HCT116 (cell line): ENCODE results near the gene TLE6. TPM values are rescaled to one million over a fixed set of nuclear protein-coding genes. Genes with fewer than 3 reads are reported as not detected.

Source experiments
- ATAC-seq: fragments of 200-7000 bp; cut with Tn5 transposase; 2 replicates; pipeline ENCODE4 v1.9.1; 2020; ENCODE audit warnings: mild to moderate bottlenecking, moderate library complexity
- BruUV-seq: library from RNA; stranded (reverse); fragments of 400-500 nt; replicated peaks from 2 replicates; lab custom pipeline; 2021; lab: Mats Ljungman, UMichigan
- CTCF ChIA-PET: fragments of 300-600 bp; sonication (Branson Sonifier 250); formaldehyde crosslinking; loops from one replicate; lab custom pipeline; 2021; ENCODE audit warnings: antibody characterized with exemption; lab: Charles Lee
- POLR2A ChIA-PET: fragments of 300-600, 350-600 bp; sonication (Branson Sonifier 250); formaldehyde crosslinking; loops from one replicate; lab custom pipeline; 2021; ENCODE audit warnings: antibody characterized with exemption; lab: Charles Lee
- RAD21 ChIA-PET, 2 experiments: fragments of 300-600 bp; sonication (Branson Sonifier 250); formaldehyde crosslinking; loops; one replicate each; lab custom pipeline; 2023; ENCODE audit warnings: low total read pairs in 2 of 2; ENCODE audit not compliant: uncharacterized antibody in 2 of 2, unreplicated experiment in 2 of 2, low non-redundant PET in 1 of 2; lab: Charles Lee
- DNase-seq: peaks from one replicate; pipeline ENCODE4 v3.0.0-alpha.2; 2010; ENCODE audit warnings: low read depth, low spot score
- H2AFZ ChIP-seq: fragments of 200-600 bp; shearing (Covaris generic), sonication (generic); 2 replicates; pipeline ENCODE4 v1.6.1; 2017; ENCODE audit warnings: low read depth, mixed run types, mixed read lengths, antibody characterized with exemption, low read length; ENCODE audit not compliant: poor library complexity, severe bottlenecking
- H3K27ac ChIP-seq: 2 replicates; pipeline ENCODE4 v1.5.1; 2012; ENCODE audit warnings: low read depth, low read length
- H3K27me3 ChIP-seq: fragments of 200-600 bp; sonication (generic); 2 replicates; pipeline ENCODE4 v1.6.1; 2016; ENCODE audit warnings: mixed run types, low read length, mixed read lengths; ENCODE audit not compliant: insufficient read depth
- H3K36me3 ChIP-seq, 2 experiments: fragments of 200-500 bp in 1 of 2; fragments of 200-600 bp in 1 of 2; sonication (Bioruptor generic) in 1 of 2; sonication (generic) in 1 of 2; 2 replicates each; pipeline versions ENCODE4 v1.5.1 to v1.6.1; 2014 to 2016; ENCODE audit warnings: low read length in 2 of 2, inconsistent platforms in 1 of 2, mixed read lengths in 1 of 2, mixed run types in 1 of 2; ENCODE audit not compliant: insufficient read depth in 2 of 2, control insufficient read depth in 1 of 2
- H3K4me1 ChIP-seq, 2 experiments: fragments of 200-600 bp in 1 of 2; sonication (generic) in 1 of 2; 2 replicates each; pipeline versions ENCODE4 v1.5.1 to v1.6.1; 2012 to 2017; ENCODE audit warnings: low read length in 2 of 2, inconsistent platforms in 1 of 2, mild to moderate bottlenecking in 1 of 2, mixed read lengths in 1 of 2, mixed run types in 1 of 2, moderate library complexity in 1 of 2; ENCODE audit not compliant: insufficient read depth in 2 of 2, control insufficient read depth in 1 of 2
- H3K4me2 ChIP-seq: fragments of 200-600 bp; sonication (generic); 2 replicates; pipeline ENCODE4 v1.6.1; 2017; ENCODE audit warnings: mixed run types, low read length, mixed read lengths
- H3K4me3 ChIP-seq, 2 experiments: fragments of 200-600 bp in 1 of 2; sonication (generic) in 1 of 2; replicated peaks in 1 of 2; 2 replicates each; pipeline ENCODE4 v1.5.1; 2011 to 2016; ENCODE audit warnings: low read length in 2 of 2, control low read depth in 1 of 2, low read depth in 1 of 2, mild to moderate bottlenecking in 1 of 2, mixed read lengths in 1 of 2, mixed run types in 1 of 2
- H3K79me2 ChIP-seq: fragments of 200-600 bp; sonication (generic); 2 replicates; pipeline ENCODE4 v1.6.1; 2017; ENCODE audit warnings: mild to moderate bottlenecking, mixed run types, low read length, moderate library complexity, mixed read lengths; ENCODE audit not compliant: insufficient read depth
- H3K9ac ChIP-seq: fragments of 200-600 bp; sonication (generic); 2 replicates; pipeline ENCODE4 v1.6.1; 2016; ENCODE audit warnings: low read length, mixed read lengths
- H3K9me2 ChIP-seq: fragments of 200-600 bp; sonication (generic), shearing (Covaris generic); 2 replicates; pipeline ENCODE4 v1.6.1; 2017; ENCODE audit warnings: mixed run types, mild to moderate bottlenecking, moderate library complexity; ENCODE audit not compliant: insufficient read depth
- H3K9me3 ChIP-seq, 2 experiments: fragments of 200-500 bp in 1 of 2; fragments of 200-600 bp in 1 of 2; sonication (Bioruptor generic) in 1 of 2; sonication (generic) in 1 of 2; 2 replicates each; pipeline ENCODE4 v1.6.1; 2014 to 2017; ENCODE audit warnings: low read length in 2 of 2, mixed read lengths in 2 of 2, inconsistent platforms in 1 of 2, low read depth in 1 of 2, mild to moderate bottlenecking in 1 of 2, mixed run types in 1 of 2, moderate library complexity in 1 of 2; ENCODE audit not compliant: control insufficient read depth in 1 of 2, insufficient read depth in 1 of 2
- H4K20me1 ChIP-seq: fragments of 200-600 bp; sonication (generic), shearing (Covaris generic); 2 replicates; pipeline ENCODE4 v1.6.1; 2017; ENCODE audit warnings: mixed run types, mild to moderate bottlenecking, moderate library complexity; ENCODE audit not compliant: insufficient read depth
- ATF3 ChIP-seq: IDR thresholded peaks from 2 replicates; pipeline ENCODE4 v1.6.1; 2012
- CBX3 ChIP-seq: IDR thresholded peaks from 2 replicates; pipeline ENCODE4 v1.6.1; 2012; ENCODE audit warnings: low read depth
- EGR1 ChIP-seq: IDR thresholded peaks from 2 replicates; pipeline ENCODE4 v1.6.1; 2012; ENCODE audit warnings: low read depth
- ELF1 ChIP-seq: IDR thresholded peaks from 2 replicates; pipeline ENCODE4 v1.6.1; 2012; ENCODE audit warnings: low read depth, borderline replicate concordance
- FOSL1 ChIP-seq: IDR thresholded peaks from 2 replicates; pipeline ENCODE4 v1.6.1; 2012; ENCODE audit warnings: low read depth
- RAD21 ChIP-seq: IDR thresholded peaks from 2 replicates; pipeline ENCODE4 v1.6.1; 2012; ENCODE audit warnings: low read depth, mild to moderate bottlenecking
- REST ChIP-seq: IDR thresholded peaks from 2 replicates; pipeline ENCODE4 v1.6.1; 2012; ENCODE audit warnings: low read depth
- SIN3A ChIP-seq: IDR thresholded peaks from 2 replicates; pipeline ENCODE4 v1.6.1; 2012; ENCODE audit warnings: low read depth
- SP1 ChIP-seq: IDR thresholded peaks from 2 replicates; pipeline ENCODE4 v1.6.1; 2012; ENCODE audit warnings: low read depth
- ZFX ChIP-seq: fragments of 450-650 bp; IDR thresholded peaks from 2 replicates; pipeline ENCODE4 v1.6.1; 2017
- intact Hi-C: fragments of 100-400 bp; cut with micrococcal nuclease; formaldehyde crosslinking; loops from 2 replicates; pipeline ENCODE4 v1.10.0; 2022
- total RNA-seq: library from RNA; stranded (reverse); gene quantifications from one replicate; pipeline ENCODE4 v1.2.1, GENCODE V29; 2021; ENCODE audit not compliant: unreplicated experiment
- TF ChIP-seq, protein P1 (sequence below), 3 experiments: fragments of 200-600 bp in 1 of 3; sonication (generic) in 1 of 3; IDR thresholded peaks in 2 of 3; conservative IDR thresholded peaks in 1 of 3; 2 replicates each; pipeline ENCODE4 v1.5.1; 2012 to 2017; ENCODE audit warnings: low read depth in 2 of 3, low read length in 2 of 3, antibody characterized with exemption in 1 of 3, borderline replicate concordance in 1 of 3, control low read depth in 1 of 3, mild to moderate bottlenecking in 1 of 3, mixed read lengths in 1 of 3, mixed run types in 1 of 3, moderate library complexity in 1 of 3; ENCODE audit not compliant: insufficient read depth in 1 of 3

Gene TLE6
- total RNA-seq, 1 experiment from 2014 or later = 10.9 TPM

- no peak for DNase-seq
- H3K9me2 ChIP-seq = no peaks in the 10 kb centered on the region
- H3K9me3 ChIP-seq = no peaks in the 10 kb centered on the region
- intact Hi-C loops = no loop called here
- no peak overlapping the region for H2AFZ ChIP-seq
- POLR2A ChIA-PET = no interaction called here
- CTCF ChIA-PET = no interaction called here
- no peaks in the 10 kb centered on the region; a peak in 1 of 4 replicates for H3K36me3 ChIP-seq
- ATAC-seq = no peak
- no peak overlapping the region for H3K4me3 ChIP-seq
- no peaks in the 10 kb centered on the region for H4K20me1 ChIP-seq
- no peak overlapping the region for H3K4me2 ChIP-seq
- TF ChIP-seq SP1 (no peak), ZFX (no peak), EGR1 (no peak), FOSL1 (no peak), ATF3 (no peak), RAD21 (no peak), CBX3 (no peak), SIN3A (no peak), ELF1 (no peak), REST (no peak)
- TF ChIP-seq, protein P1, sequence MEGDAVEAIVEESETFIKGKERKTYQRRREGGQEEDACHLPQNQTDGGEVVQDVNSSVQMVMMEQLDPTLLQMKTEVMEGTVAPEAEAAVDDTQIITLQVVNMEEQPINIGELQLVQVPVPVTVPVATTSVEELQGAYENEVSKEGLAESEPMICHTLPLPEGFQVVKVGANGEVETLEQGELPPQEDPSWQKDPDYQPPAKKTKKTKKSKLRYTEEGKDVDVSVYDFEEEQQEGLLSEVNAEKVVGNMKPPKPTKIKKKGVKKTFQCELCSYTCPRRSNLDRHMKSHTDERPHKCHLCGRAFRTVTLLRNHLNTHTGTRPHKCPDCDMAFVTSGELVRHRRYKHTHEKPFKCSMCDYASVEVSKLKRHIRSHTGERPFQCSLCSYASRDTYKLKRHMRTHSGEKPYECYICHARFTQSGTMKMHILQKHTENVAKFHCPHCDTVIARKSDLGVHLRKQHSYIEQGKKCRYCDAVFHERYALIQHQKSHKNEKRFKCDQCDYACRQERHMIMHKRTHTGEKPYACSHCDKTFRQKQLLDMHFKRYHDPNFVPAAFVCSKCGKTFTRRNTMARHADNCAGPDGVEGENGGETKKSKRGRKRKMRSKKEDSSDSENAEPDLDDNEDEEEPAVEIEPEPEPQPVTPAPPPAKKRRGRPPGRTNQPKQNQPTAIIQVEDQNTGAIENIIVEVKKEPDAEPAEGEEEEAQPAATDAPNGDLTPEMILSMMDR (IDR thresholded peaks at IDR 0.05 in 2 of 3, conservative IDR thresholded peaks at IDR 0.05 in 1 of 3; ENCODE audit: borderline replicate concordance in 1 of 3, insufficient read depth in 1 of 3, low read depth in 2 of 3, low read length in 2 of 3) = no peak
- TF ChIP-seq, all 23 proteins: peak for 0
- no TSS peak for BruUV-seq
- Histone ChIP-seq H3K9ac (no peak overlapping the region), H3K79me2 (no peaks in the 10 kb centered on the region), H3K4me1 (no peaks in the 10 kb centered on the region), H3K27me3 (no peaks in the 10 kb centered on the region), H3K27ac (no peak overlapping the region)
- RAD21 ChIA-PET = no interaction called here
Measured at GRCh38 chr19:2997720-2998119, 20.4 kb downstream of the TLE6 start.
